GM18505 (cell line): Measurements from ENCODE around the gene RAB40A.

Source experiments
- ATAC-seq: cut with Tn5 transposase; IDR thresholded peaks from one replicate; pipeline ENCODE4 v1.9.1; 2021; ENCODE audit not compliant: unreplicated experiment
- POLR2A ChIP-seq: IDR thresholded peaks from 4 replicates; pipeline ENCODE4 v1.6.1; 2011; ENCODE audit warnings: borderline replicate concordance; ENCODE audit not compliant: insufficient read depth, insufficient read length; ENCODE audit errors: extremely low read depth

RAB40A gene

DNA sequence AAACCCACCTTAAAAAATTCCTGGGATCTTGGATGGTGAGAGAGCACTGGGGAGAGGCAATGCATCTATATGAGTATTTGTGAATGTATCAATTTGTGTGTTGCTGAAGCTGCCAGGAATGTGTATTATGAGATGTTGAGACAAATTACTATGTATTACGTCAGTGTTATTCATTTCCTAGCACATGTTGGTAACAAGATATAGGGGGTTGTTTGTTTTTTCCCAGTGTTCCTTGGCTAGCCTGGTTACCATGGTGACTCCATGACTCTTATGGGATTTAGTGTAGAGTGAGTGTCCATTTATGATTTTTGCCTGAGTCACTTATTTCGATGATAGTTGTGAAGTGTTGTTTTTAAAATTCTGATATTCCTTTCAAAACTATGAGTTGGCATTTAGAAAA is 65.6 kb downstream of the RAB40A start:
- TF ChIP-seq POLR2A, result no peak
- no peak for ATAC-seq
